Endothelial cell of umbilical vein (primary cell): ENCODE results near the gene PARD3B. TPM values are rescaled to one million over a fixed set of nuclear protein-coding genes. Genes with fewer than 3 reads are reported as not detected.

ENCODE experiments used
- BruUV-seq: library from RNA; stranded (reverse); fragments of 400-500 nt; replicated peaks from 2 replicates; lab custom pipeline; 2021; lab: Mats Ljungman, UMichigan
- CTCF ChIA-PET: fragments of 300-600, 350-600 bp; sonication (Branson Sonifier 250); formaldehyde crosslinking; loops from one replicate; lab custom pipeline; 2021; ENCODE audit warnings: antibody characterized with exemption, inconsistent platforms; lab: Charles Lee
- POLR2A ChIA-PET: fragments of 300-600, 350-600 bp; sonication (Branson Sonifier 250); formaldehyde crosslinking; loops from one replicate; lab custom pipeline; 2021; ENCODE audit warnings: antibody characterized with exemption, inconsistent platforms; lab: Charles Lee
- DNase-seq: peaks from one replicate; pipeline ENCODE4 v3.0.0-alpha.2; 2011; ENCODE audit warnings: low read depth, low spot score
- FAIRE-seq: peaks from 2 replicates; lab custom pipeline; 2011; peaks lifted over from hg19 to GRCh38; lab: Jason Lieb, UNC
- H2AFZ ChIP-seq: 2 replicates; pipeline ENCODE4 v1.6.0; 2012; ENCODE audit warnings: low read depth, low read length, control low read depth, inconsistent platforms
- H3K27ac ChIP-seq: 2 replicates; pipeline ENCODE4 v1.5.1; 2011; ENCODE audit warnings: low read depth, mild to moderate bottlenecking, control low read depth, low read length, moderate library complexity; ENCODE audit not compliant: insufficient read depth
- H3K27me3 ChIP-seq, 2 experiments: 2 replicates each; pipeline versions ENCODE4 v1.6.0 to v1.6.1; 2011; ENCODE audit warnings: low read length in 2 of 2, mixed read lengths in 1 of 2; ENCODE audit not compliant: control insufficient read depth in 2 of 2, insufficient read depth in 2 of 2
- H3K36me3 ChIP-seq, 2 experiments: 2 replicates in 1 of 2; 3 replicates in 1 of 2; pipeline ENCODE4 v1.5.1; 2011; ENCODE audit warnings: low read length in 2 of 2, mild to moderate bottlenecking in 1 of 2, moderate library complexity in 1 of 2; ENCODE audit not compliant: control insufficient read depth in 2 of 2, insufficient read depth in 2 of 2; ENCODE audit errors: extremely low read depth in 1 of 2
- H3K4me1 ChIP-seq: 3 replicates; pipeline ENCODE4 v1.5.1; 2011; ENCODE audit warnings: mild to moderate bottlenecking, low read length; ENCODE audit not compliant: control insufficient read depth, insufficient read depth; ENCODE audit errors: extremely low read depth
- H3K4me2 ChIP-seq: 2 replicates; pipeline ENCODE4 v1.6.1; 2011; ENCODE audit warnings: low read length, control low read depth, mixed read lengths; ENCODE audit not compliant: insufficient read depth
- H3K4me3 ChIP-seq, 3 experiments: fragments of 200-600 bp in 1 of 3; sonication (generic), shearing (Covaris generic) in 1 of 3; replicated peaks in 1 of 3; 2 replicates each; pipeline ENCODE4 v1.5.1; 2011 to 2016; ENCODE audit warnings: control low read depth in 3 of 3, low read length in 3 of 3, mild to moderate bottlenecking in 2 of 3, inconsistent platforms in 1 of 3, low read depth in 1 of 3, moderate library complexity in 1 of 3; ENCODE audit not compliant: insufficient read depth in 1 of 3
- H3K79me2 ChIP-seq: 2 replicates; pipeline ENCODE4 v1.6.0; 2012; ENCODE audit warnings: low read length, inconsistent platforms; ENCODE audit not compliant: control insufficient read depth, insufficient read depth
- H3K9ac ChIP-seq: replicated peaks from 2 replicates; pipeline ENCODE3; 2011; ENCODE audit warnings: low read length, control low read depth; ENCODE audit not compliant: insufficient read depth; ENCODE audit errors: extremely low read depth
- H3K9me1 ChIP-seq: replicated peaks from 3 replicates; pipeline ENCODE4 v1.6.0; 2011; ENCODE audit warnings: mild to moderate bottlenecking, low read length; ENCODE audit not compliant: control insufficient read depth, insufficient read depth; ENCODE audit errors: extremely low read depth
- H3K9me3 ChIP-seq: replicated peaks from 2 replicates; pipeline ENCODE4 v1.5.1; 2012; ENCODE audit warnings: low read length, inconsistent platforms; ENCODE audit not compliant: control insufficient read depth, insufficient read depth
- H4K20me1 ChIP-seq: replicated peaks from 2 replicates; pipeline ENCODE3; 2011; ENCODE audit warnings: mild to moderate bottlenecking, low read length; ENCODE audit not compliant: control insufficient read depth, insufficient read depth; ENCODE audit errors: extremely low read depth
- EZH2 ChIP-seq: IDR thresholded peaks from 2 replicates; pipeline ENCODE4 v1.6.1; 2012; ENCODE audit warnings: borderline replicate concordance, low read depth, mild to moderate bottlenecking, moderate library complexity, low read length, inconsistent platforms; ENCODE audit not compliant: severe bottlenecking
- FOS ChIP-seq: IDR thresholded peaks from 2 replicates; pipeline ENCODE4 v1.6.1; 2011; ENCODE audit warnings: mild to moderate bottlenecking, low read length, moderate library complexity, borderline replicate concordance; ENCODE audit not compliant: insufficient read depth
- MYC ChIP-seq: IDR thresholded peaks from one replicate; pipeline ENCODE4 v1.6.1; 2011; ENCODE audit warnings: mild to moderate bottlenecking, low read depth, low read length
- dilution Hi-C: fragments of 300-500 bp; cut with MboI; formaldehyde crosslinking; loops from one replicate; pipeline ENCODE4 v1.15.0; 2019; ENCODE audit warnings: low sequenced_read_pairs; ENCODE audit not compliant: extremely low pct_ligation_motif_present
- intact Hi-C: fragments of 100-400 bp; cut with micrococcal nuclease; formaldehyde crosslinking; loops from one replicate; pipeline ENCODE4 v1.10.0; 2022
- polyA plus RNA-seq, 4 experiments: library from polyadenylated mRNA; depleted of rRNA in 3 of 4; stranded (reverse) in 3 of 4; unstranded in 1 of 4; fragments of >200 nt; gene quantifications; 2 replicates each; pipeline versions ENCODE4 v1.2.1 to v1.2.3, GENCODE V29; 2011 to 2012; ENCODE audit warnings: missing spikeins in 1 of 4
- total RNA-seq: library from RNA; stranded (reverse); gene quantifications from 2 replicates; pipeline ENCODE4 v1.2.3, GENCODE V29; 2021
- TF ChIP-seq, protein P1 (sequence below): IDR thresholded peaks from 2 replicates; pipeline ENCODE4 v1.6.1; 2011; ENCODE audit not compliant: insufficient read depth, insufficient read length

PARD3B gene
- total and polyA plus RNA-seq, 2 donors (not counting 3 experiments of a cell fraction or from before 2014, with no cell fraction given) = 2.2 to 30.9 TPM

GRCh38 chr2:204749319-204749718 lies 204.0 kb downstream of the PARD3B start:
- BruUV-seq = no TSS peak
- H3K4me2 ChIP-seq = no peak overlapping the region
- H3K4me3 ChIP-seq = no peak overlapping the region
- no peak overlapping the region for H3K27ac ChIP-seq
- DNase-seq = no peak
- H3K79me2 ChIP-seq = no peaks in the 10 kb centered on the region
- H3K9me1 ChIP-seq = no peaks in the 10 kb centered on the region
- H4K20me1 ChIP-seq = no peaks in the 10 kb centered on the region
- no peak for FAIRE-seq
- no peaks in the 10 kb centered on the region for H3K9me3 ChIP-seq
- intact Hi-C loops (no loop called here), dilution Hi-C loops (no loop called here)
- H3K27me3 ChIP-seq = no peaks in the 10 kb centered on the region
- no peak overlapping the region for H3K9ac ChIP-seq
- TF ChIP-seq FOS = peak; percentile 46
- TF ChIP-seq, protein P1, sequence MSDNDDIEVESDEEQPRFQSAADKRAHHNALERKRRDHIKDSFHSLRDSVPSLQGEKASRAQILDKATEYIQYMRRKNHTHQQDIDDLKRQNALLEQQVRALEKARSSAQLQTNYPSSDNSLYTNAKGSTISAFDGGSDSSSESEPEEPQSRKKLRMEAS = no peak
- H2AFZ ChIP-seq = no peak overlapping the region
- POLR2A ChIA-PET = no interaction called here
- no peaks in the 10 kb centered on the region for H3K36me3 ChIP-seq
- peaks cover 2% of the 10 kb centered on the region for H3K4me1 ChIP-seq
- CTCF ChIA-PET = interaction anchor here (1.0 kb wide), 1 partner anchor 13 kb away, joined by 4 read pairs; no protein-coding TSS in a partner anchor

DNA sequence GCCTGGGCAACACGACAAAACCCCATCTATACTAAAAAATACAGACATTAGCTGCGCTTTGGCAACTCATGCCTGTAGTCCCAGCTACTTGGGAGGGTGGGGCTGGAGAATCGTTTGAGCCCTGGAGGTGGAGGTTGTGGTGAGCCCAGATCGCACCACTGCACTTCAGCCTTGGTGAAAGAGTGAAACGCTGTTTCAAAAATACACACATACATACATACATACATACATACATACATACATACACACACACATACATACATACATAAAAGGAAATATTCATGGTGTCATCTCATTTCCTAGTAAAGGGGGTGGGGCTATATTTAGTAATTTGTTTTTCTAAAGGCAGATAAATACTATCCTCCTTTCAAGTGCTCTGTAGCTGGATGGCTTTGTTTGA lies 205.1 kb downstream of the PARD3B start:
- intact Hi-C loops (no loop called here), dilution Hi-C loops (no loop called here)
- Histone ChIP-seq H4K20me1 (no peaks in the 10 kb centered on the region), H3K27me3 (no peaks in the 10 kb centered on the region), H3K36me3 (no peaks in the 10 kb centered on the region), H3K4me1 (peaks cover 2% of the 10 kb centered on the region), H3K9me3 (no peaks in the 10 kb centered on the region), H3K9me1 (no peaks in the 10 kb centered on the region), H3K4me2 (no peak overlapping the region), H3K9ac (no peak overlapping the region), H2AFZ (no peak overlapping the region), H3K4me3 (no peak overlapping the region), H3K27ac (no peak overlapping the region), H3K79me2 (no peaks in the 10 kb centered on the region)
- POLR2A ChIA-PET = no interaction called here
- no peak for TF ChIP-seq EZH2
- TF ChIP-seq MYC = no peak
- FAIRE-seq = no peak
- no peak for DNase-seq
- no TSS peak for BruUV-seq
- CTCF ChIA-PET = interaction anchor here (0.8 to 1.0 kb wide), 2 partner anchors 14 to 490 kb away, joined by 3 to 4 read pairs; no protein-coding TSS in a partner anchor
